Activated naive CD8-positive, alpha-beta T cell treated with anti-CD3 and anti-CD28 coated beads, Interleukin-2, amount 10 ng/mL, durations not matched to agents 7 days and 5 days (primary cell): ENCODE results near the gene SLC13A2. TPM values are rescaled to one million over a fixed set of nuclear protein-coding genes. Genes with fewer than 3 reads are reported as not detected.

Source experiments
- ATAC-seq: fragments of 150-1000 bp; cut with Tn5 transposase; one replicate; pipeline ENCODE4 v1.10.0; 2021; ENCODE audit warnings: low read depth, moderate library complexity
- POLR2A ChIA-PET: fragments of 350-600 bp; sonication (Branson Sonifier 250); formaldehyde crosslinking; loops from one replicate; lab custom pipeline; 2021; ENCODE audit warnings: antibody characterized with exemption; lab: Charles Lee
- DNase-seq: peaks from one replicate; pipeline ENCODE4 v3.0.0; 2021
- H3K27ac Mint-ChIP-seq: one replicate; pipeline ENCODE4 v1.8.0; 2022; ENCODE audit warnings: mild to moderate bottlenecking, mixed read lengths
- H3K27me3 Mint-ChIP-seq: one replicate; pipeline ENCODE4 v1.8.0; 2022; ENCODE audit warnings: mild to moderate bottlenecking, moderate library complexity, mixed read lengths
- H3K36me3 Mint-ChIP-seq: one replicate; pipeline ENCODE4 v1.8.0; 2021; ENCODE audit warnings: mild to moderate bottlenecking, mixed read lengths
- H3K4me1 Mint-ChIP-seq: one replicate; pipeline ENCODE4 v1.8.0; 2021; ENCODE audit warnings: mixed read lengths
- H3K4me3 Mint-ChIP-seq: one replicate; pipeline ENCODE4 v1.8.0; 2022; ENCODE audit warnings: mild to moderate bottlenecking, moderate library complexity, mixed read lengths
- H3K9me3 Mint-ChIP-seq: one replicate; pipeline ENCODE4 v1.8.0; 2021; ENCODE audit warnings: mixed read lengths
- total RNA-seq, 2 experiments: library from RNA; stranded (reverse); gene quantifications; one replicate each; pipeline ENCODE4 v1.2.3, GENCODE V29; 2021

SLC13A2 gene
- total RNA-seq, 2 experiments from 2014 or later, result not detected

DNA sequence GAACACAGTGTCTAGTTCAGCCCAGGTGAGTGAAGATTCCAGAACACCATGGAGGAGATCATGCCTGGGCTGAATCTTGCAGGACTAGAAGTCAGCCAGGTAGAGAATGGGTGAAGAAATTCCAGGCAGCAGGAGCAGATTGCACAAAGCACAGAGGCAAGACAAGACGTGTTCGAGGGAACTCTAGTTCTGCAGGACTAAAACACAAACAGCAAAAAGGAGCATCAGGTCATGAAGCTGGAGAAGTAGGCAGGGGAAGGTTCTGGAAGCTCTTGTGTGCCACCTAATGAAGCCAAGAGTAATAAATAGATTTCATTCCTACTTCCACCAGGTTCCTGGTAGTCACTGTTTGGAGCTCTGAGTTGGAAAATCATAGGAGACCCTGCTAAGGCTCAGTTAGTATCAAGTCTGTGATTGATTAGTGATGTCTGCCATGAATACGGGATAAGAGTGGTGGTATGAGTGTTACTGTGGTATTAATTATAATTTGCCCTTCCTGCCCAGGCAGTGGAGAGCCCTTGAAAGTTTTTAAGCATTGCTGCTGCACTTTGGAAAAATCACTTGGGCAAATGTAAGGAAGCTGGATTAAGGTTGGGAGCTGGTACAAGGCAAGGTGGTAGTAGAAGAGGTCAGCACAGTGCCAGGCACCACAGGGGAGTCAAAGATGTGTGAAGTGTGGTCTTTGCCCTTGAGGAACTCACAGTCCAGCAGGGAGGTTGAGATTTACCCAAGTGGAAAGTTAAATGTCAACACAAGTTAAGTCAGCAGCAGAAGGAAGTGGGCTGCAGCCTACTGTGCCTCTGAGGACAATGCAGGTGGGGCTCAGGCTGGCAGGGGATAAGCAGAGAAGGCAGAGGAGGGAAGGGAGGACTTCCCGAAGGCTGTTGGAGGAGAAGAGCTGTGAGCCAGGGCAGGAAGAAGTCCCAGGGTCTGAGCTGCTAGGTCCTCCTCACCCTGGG lies 19.2 kb downstream of the SLC13A2 start:
- no peak for ATAC-seq
- Mint-ChIP-seq H3K27me3 (no peaks in the 10 kb centered on the region), H3K4me3 (no peak overlapping the region), H3K9me3 (no peaks in the 10 kb centered on the region), H3K36me3 (no peaks in the 10 kb centered on the region), H3K27ac (no peak overlapping the region), H3K4me1 (no peaks in the 10 kb centered on the region)
- POLR2A ChIA-PET, result no interaction called here
- DNase-seq, result no peak

DNA sequence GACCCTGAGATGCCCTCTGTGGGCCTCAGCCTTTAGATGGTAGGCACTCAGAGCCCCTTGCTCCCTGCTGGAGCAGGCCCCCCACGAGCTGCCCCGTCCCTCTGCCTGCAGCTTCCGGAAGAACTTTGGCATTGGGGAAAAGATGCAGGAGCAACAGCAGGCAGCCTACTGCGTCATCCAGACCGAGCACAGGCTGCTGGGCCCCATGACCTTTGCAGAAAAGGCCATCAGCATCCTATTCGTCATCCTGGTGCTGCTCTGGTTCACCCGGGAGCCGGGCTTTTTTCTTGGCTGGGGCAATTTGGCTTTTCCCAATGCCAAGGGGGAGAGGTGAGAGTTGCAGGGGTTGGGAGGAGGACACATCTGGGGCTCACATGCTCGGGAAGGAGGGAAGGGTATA lies 20.0 kb downstream of the SLC13A2 start:
- no peaks in the 10 kb centered on the region for H3K9me3 Mint-ChIP-seq
- H3K27ac Mint-ChIP-seq, result no peak overlapping the region
- DNase-seq, result no peak
- H3K4me3 Mint-ChIP-seq, result no peak overlapping the region
- no peaks in the 10 kb centered on the region for H3K4me1 Mint-ChIP-seq
- H3K36me3 Mint-ChIP-seq, result no peaks in the 10 kb centered on the region
- H3K27me3 Mint-ChIP-seq, result no peaks in the 10 kb centered on the region
- POLR2A ChIA-PET, result no interaction called here
- ATAC-seq, result no peak

DNA sequence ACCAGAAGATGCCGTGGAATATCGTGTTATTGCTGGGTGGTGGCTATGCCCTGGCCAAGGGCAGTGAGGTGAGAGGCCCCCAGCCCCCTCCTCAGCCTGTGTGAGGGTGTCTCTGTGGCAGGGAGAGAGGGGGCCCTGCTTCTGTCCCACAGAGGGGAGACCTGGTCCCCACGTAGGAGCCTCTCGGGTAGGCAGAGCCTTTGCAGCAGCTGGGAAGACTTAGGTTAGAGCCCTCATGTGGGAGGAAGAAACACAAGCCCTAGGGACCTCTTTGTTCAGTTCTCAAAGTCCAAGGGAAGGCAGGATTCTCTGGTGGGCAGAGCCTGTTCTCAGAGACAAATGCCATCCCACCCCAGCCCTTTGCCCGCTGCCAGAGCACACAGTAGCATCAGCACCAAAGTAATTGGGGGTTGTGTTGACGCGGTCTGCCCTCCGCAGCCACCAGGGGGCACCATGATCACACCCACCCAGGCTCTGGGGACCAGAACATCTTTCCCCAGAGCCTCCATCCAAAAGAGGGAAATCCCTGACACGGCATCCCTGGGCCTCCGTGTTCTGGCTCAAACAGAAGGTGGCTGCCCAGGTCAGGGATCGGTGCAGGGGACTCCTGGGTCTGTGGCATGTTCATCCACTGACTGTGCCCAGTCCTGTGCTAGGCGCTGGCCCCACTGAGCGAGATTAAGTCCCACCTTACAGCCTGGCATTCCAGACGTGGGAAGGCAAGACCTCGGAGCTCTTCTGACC lies 21.2 kb downstream of the SLC13A2 start:
- Mint-ChIP-seq H3K9me3 (no peaks in the 10 kb centered on the region), H3K27me3 (no peaks in the 10 kb centered on the region), H3K4me1 (no peaks in the 10 kb centered on the region), H3K36me3 (no peaks in the 10 kb centered on the region), H3K4me3 (no peak overlapping the region), H3K27ac (no peak overlapping the region)
- DNase-seq (peak; percentile 85), ATAC-seq (peak; percentile 80)
- POLR2A ChIA-PET, result no interaction called here

DNA sequence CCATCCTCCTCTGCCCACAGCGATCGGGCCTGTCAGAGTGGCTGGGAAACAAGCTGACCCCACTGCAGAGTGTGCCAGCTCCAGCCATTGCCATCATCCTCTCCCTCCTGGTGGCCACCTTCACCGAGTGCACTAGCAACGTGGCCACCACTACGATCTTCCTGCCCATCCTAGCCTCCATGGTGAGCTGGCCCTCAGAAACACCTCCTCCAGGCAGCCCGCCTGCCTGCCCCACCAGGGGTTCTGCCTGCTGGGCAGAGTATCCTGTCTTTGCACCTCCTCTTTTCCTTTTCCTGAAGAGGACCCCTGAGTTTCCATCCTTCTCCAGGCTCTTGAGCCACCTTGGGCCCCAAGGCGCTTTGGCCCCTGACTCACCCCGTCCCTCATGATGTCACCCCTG lies 22.2 kb downstream of the SLC13A2 start:
- H3K27ac Mint-ChIP-seq, result no peak overlapping the region
- H3K27me3 Mint-ChIP-seq, result no peaks in the 10 kb centered on the region
- POLR2A ChIA-PET, result no interaction called here
- H3K9me3 Mint-ChIP-seq, result no peaks in the 10 kb centered on the region
- ATAC-seq (no peak), DNase-seq (no peak)
- H3K36me3 Mint-ChIP-seq, result no peaks in the 10 kb centered on the region
- H3K4me1 Mint-ChIP-seq, result no peaks in the 10 kb centered on the region
- no peak overlapping the region for H3K4me3 Mint-ChIP-seq

DNA sequence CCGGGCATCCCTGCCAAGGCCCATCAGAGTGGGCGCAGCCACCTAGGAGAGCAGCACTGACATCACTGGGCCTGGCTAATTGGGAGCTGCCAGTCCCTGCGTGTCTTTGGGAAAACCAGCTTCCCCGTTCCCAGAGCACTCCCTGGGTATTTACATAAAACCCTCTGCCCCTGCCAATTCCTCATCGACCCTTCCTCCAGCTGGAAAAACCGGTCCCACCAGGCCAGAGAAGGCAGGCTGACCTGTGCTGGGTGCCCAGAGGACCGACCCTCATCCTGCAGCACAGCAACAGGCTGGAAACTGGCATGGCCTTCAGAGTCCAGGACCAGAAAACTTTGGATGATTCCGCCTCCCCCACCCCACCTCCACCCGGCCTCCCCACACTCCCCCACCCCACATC lies 24.5 kb downstream of the SLC13A2 start:
- POLR2A ChIA-PET, result no interaction called here
- DNase-seq, result no peak
- no peaks in the 10 kb centered on the region for H3K4me1 Mint-ChIP-seq
- H3K36me3 Mint-ChIP-seq, result no peaks in the 10 kb centered on the region
- H3K27ac Mint-ChIP-seq, result no peak overlapping the region
- no peak for ATAC-seq
- no peaks in the 10 kb centered on the region for H3K9me3 Mint-ChIP-seq
- H3K4me3 Mint-ChIP-seq, result no peak overlapping the region
- no peaks in the 10 kb centered on the region for H3K27me3 Mint-ChIP-seq

DNA sequence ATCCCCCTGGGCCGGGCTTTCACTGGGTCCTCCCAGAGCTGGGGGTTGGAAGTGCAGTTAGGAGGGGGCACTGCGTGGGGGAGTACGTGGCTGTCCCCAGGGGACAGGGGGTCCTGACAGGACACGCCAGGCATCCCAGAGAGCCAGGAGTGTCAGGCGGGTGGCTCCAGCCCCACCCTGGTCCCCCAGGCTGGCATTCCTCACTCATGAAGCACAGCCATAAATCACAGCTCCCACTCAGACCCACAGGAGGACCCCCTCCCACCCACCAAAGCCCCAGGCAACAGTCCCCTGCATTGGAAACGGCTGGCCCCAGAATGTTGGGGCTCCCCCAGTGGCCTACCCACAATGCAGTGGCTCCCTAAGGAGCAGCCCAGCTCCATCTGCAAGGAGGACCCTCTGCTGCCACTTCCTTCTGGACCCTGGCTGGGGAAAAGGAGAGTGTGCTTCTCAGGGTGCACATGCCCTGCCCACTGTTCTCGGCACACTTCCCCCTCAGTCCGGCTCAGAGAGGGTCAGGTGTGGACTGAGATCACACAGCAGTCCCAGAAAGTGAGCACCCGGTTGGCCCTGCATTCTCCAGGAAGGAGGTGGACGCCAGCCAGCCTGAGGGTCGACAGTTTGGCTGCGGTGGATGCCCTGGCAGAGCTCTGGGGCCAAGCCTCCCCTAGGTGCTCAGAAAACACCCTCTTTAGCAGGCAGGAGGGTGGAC lies 25.4 kb downstream of the SLC13A2 start:
- Mint-ChIP-seq H3K4me1 (no peaks in the 10 kb centered on the region), H3K27ac (no peak overlapping the region), H3K27me3 (peaks cover 5% of the 10 kb centered on the region), H3K4me3 (no peak overlapping the region), H3K36me3 (no peaks in the 10 kb centered on the region), H3K9me3 (no peaks in the 10 kb centered on the region)
- POLR2A ChIA-PET, result no interaction called here
- no peak for ATAC-seq
- no peak for DNase-seq

DNA sequence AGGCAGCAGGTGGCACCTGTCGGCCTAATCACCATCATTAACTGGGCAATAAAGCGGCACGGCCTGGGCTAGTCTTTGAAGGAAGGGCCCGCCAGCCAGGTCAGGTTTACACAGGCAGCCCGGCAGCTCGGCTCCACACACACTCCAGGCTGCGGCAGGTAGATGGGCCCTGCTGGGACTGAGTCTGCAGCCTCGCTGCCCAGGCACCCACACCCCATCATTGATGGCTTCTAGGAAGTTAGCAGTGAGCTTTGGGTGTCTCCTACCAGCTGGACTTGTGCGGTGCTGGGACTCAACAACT lies 25.9 kb downstream of the SLC13A2 start:
- no peaks in the 10 kb centered on the region for H3K36me3 Mint-ChIP-seq
- POLR2A ChIA-PET, result no interaction called here
- peaks cover 8% of the 10 kb centered on the region for H3K27me3 Mint-ChIP-seq
- H3K4me1 Mint-ChIP-seq, result no peaks in the 10 kb centered on the region
- no peak overlapping the region for H3K4me3 Mint-ChIP-seq
- DNase-seq (no peak), ATAC-seq (no peak)
- no peaks in the 10 kb centered on the region for H3K9me3 Mint-ChIP-seq
- no peak overlapping the region for H3K27ac Mint-ChIP-seq

DNA sequence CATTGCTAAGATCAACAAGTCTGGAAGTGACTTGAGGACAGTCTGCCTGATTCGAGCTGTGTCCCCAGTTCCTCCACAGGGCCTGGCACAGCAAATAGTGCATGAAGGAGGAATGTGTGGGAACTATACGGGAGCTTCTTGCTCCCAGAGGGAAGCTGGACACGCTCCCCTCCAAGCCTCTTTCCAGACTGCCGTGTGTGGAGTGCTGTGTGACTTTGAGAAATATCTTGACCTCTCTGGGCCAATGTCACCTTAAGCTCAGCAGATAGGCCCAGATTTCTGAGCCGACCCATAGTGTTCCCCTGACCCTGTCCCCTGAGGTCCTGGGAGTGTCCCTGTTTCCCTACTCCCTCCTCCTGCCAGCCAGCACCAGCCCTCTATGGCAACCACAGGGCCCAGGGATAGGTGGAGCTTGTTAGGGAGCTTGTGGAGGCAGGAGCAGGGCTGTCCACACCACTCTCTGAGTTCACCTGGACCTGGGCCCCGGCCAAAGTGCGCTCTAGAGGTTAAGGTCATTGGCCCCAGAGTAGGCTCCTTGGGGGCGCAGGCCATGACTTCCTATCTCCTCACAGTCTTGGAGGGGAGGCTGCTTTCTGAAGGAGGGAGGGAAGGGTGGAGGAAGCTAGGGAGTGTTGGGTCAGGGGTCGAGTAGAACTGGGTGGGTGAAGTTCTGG lies 26.4 kb downstream of the SLC13A2 start:
- POLR2A ChIA-PET, result no interaction called here
- H3K27ac Mint-ChIP-seq, result no peak overlapping the region
- H3K4me3 Mint-ChIP-seq, result no peak overlapping the region
- no peak for ATAC-seq
- no peak for DNase-seq
- no peaks in the 10 kb centered on the region for H3K9me3 Mint-ChIP-seq
- H3K4me1 Mint-ChIP-seq, result no peaks in the 10 kb centered on the region
- peaks cover 8% of the 10 kb centered on the region for H3K27me3 Mint-ChIP-seq
- H3K36me3 Mint-ChIP-seq, result no peaks in the 10 kb centered on the region

DNA sequence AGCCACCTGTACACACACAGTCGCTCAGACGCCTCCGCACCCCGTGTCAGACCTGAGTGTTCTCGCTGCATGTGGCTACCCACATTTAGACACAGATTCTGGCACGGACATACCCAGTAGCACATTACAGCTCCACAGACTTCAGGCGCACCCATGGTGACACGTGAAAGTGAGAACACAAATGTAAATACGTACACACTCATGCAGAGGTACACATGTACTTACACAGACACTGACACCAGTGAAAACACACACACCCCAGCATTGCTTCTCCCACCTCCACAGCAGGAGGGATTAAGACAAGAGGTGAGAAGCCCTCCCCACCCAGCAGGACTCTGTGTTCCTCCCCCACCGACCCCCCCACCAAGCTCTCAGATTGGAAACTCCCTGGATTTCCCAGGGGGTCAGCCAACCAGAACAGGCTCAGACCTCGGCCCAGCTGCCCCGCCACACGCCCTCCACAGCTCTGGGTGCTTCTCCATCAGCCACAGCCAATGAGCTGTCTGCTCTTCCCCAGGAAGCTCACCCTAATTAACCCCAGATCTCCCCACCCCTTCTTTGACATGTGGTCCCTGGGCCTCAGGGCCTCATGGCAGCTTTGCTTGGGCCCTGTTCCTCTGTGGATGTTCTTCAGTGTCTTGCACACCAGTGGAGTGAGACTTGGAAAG lies 27.4 kb downstream of the SLC13A2 start:
- H3K36me3 Mint-ChIP-seq, result no peaks in the 10 kb centered on the region
- ATAC-seq (no peak), DNase-seq (no peak)
- no peaks in the 10 kb centered on the region for H3K4me1 Mint-ChIP-seq
- peaks cover 8% of the 10 kb centered on the region for H3K27me3 Mint-ChIP-seq
- H3K27ac Mint-ChIP-seq, result no peak overlapping the region
- POLR2A ChIA-PET, result no interaction called here
- no peaks in the 10 kb centered on the region for H3K9me3 Mint-ChIP-seq
- no peak overlapping the region for H3K4me3 Mint-ChIP-seq

DNA sequence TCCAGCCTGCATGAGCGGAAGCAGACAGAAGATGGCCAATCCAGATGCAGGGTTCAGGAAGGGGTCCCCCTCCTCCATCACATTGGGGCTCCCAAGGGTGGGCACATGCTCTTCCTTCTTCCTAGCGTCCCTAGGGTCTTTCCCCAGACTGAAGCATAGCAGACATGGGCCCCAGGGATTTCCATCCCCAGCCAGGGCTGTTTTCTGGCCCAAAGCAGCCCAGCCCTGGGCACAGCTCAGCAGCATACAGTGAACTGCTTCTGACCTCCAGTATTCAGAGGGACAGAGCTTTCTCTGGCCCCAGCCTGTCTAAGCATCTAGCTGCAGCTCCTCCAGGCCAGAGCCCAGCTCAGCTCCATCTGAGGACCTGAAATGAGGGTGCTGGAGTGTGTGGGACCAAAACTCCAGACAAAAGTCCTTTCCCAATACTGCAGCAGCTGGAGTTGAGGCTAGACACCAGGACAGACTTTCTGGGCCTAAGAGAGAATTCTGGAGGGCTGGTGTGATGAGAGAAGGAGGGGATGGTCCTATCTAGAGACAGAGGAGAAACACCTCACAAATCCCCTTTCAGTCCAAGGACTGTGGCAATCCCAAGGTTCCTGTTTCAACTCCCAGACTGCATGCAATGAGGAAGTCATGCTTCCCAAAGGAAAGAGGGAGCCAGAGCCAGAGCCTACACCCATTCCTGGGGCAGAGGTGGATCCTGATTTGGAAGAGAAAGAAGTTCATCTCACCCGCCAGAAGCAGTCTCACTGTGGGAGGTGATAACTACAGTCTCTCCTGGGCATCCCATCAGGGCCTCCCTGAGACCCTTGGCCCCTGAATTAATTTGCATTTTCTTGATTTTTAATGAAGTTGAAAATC lies 28.2 kb downstream of the SLC13A2 start:
- peaks cover 8% of the 10 kb centered on the region for H3K27me3 Mint-ChIP-seq
- no peak for DNase-seq
- H3K36me3 Mint-ChIP-seq, result no peaks in the 10 kb centered on the region
- POLR2A ChIA-PET, result no interaction called here
- no peaks in the 10 kb centered on the region for H3K9me3 Mint-ChIP-seq
- H3K27ac Mint-ChIP-seq, result no peak overlapping the region
- ATAC-seq, result no peak
- H3K4me3 Mint-ChIP-seq, result no peak overlapping the region
- H3K4me1 Mint-ChIP-seq, result no peaks in the 10 kb centered on the region

DNA sequence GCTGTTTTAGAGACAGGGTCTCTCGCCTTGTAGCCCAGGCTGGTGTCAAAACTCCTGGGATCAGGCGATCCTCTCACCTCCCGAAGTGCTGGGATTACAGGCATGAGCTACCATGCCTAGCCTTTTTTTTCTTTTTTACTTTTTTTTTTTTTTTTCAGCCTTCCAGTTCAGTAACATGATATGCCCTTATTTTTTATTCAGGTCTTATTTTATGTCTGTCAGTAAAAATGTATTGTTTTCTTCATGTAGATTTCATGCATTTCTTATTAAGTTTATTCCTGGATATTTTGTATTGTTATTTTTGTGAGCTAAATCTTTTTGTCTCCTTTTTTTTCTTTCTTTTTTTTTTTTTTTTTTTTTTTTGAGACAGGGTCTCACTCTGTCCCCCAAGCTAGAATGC lies 30.0 kb downstream of the SLC13A2 start:
- no peak overlapping the region for H3K4me3 Mint-ChIP-seq
- POLR2A ChIA-PET, result no interaction called here

DNA sequence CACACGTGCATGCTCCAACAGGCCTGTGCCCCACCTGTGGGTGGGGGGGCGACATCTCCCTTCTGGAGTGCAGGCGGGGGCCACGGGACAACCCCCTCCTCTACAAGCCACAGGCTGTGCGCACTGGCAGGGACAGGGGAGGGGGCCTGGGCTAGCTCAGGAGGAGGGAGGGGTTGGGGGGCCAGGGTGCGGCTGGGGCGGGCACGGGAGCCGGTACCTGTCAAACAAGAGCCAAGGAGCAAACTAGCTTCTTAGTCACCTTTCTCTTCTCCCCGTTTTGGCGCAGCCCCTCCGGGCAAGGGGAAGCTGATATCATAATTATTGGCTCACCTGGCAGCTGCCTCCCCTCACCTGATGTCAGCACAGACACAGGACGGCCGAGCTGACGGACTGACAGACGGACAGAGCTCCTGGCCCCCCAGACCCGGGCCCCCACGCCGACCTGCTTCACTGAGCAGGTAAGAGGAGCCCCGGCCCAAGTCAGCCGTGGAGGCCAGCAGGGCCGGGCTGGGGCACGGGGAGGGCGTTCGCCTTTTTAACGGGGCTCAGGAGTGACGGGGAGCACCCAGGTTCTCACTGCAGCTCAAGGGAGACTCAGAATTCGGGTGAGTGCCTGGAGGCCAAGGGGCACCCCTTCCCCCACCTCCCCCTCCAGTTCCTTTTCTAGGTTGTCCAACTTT lies 32.7 kb downstream of the SLC13A2 start, which contains the start of gene FOXN1:
TSS of gene FOXN1 (plus strand) at position 363 of the 680 bp plus-strand sequence. CDS start 17,622 bp downstream, outside the sequence.
- Mint-ChIP-seq H3K27ac (no peak within 1 kb of the TSS), H3K9me3 (no peaks in the 10 kb centered on the region), H3K4me3 (no peak within 1 kb of the TSS), H3K4me1 (no peaks in the 10 kb centered on the region), H3K36me3 (no peaks in the 10 kb centered on the region), H3K27me3 (peaks cover 8% of the 10 kb centered on the region)
- POLR2A ChIA-PET, result no interaction called here
- ATAC-seq (no peak), DNase-seq (no peak)

More for the DNA sequence above, 30.0 kb downstream of the SLC13A2 start:
- H3K27me3 Mint-ChIP-seq, result peaks cover 8% of the 10 kb centered on the region
- no peaks in the 10 kb centered on the region for H3K4me1 Mint-ChIP-seq
- no peaks in the 10 kb centered on the region for H3K36me3 Mint-ChIP-seq
- no peaks in the 10 kb centered on the region for H3K9me3 Mint-ChIP-seq
- DNase-seq (no peak), ATAC-seq (no peak)
- no peak overlapping the region for H3K27ac Mint-ChIP-seq
